ENCODE results near the gene ACSF3. TPM values are rescaled to one million over a fixed set of nuclear protein-coding genes. Genes with fewer than 3 reads are reported as not detected.

Gene ACSF3
- total and polyA plus RNA-seq, 4 donors: 15.3 to 27.3 (median 18.8) TPM

DNA sequence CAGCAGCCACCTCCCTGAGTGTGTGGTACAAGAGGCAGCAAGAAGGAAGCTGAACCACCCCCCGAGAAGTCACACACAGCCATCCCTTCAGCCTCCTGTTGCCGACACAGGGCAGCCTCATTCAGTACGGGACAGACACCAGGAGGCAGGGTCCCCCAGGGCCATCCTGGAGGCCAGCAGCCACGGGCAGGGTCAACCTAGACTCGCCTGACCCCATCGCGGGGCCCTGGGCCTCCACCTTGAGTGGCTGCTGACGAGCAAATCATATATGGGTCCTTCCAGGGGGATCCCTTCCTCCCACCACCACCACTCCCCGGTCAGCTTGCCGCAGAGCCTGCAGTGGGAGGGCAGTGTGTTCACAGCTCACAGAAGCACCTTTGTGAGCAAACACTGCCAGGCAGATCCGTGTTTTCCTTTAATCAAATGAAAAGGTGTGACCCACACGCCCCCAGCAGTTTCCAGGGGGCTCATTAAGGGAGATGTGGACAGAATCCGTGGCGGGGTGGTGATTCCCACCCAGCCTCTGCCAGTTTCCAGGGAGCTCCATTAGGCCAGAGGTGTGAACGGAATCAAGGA is 5.6 kb upstream of the ACSF3 start:
- H3K27ac ChIP-seq (ENCODE audit: low read depth in 1 of 2, low read length in 2 of 2): no peak overlapping the region
- WGBS: 66% methylated on average over 15 of the region's 15 CpGs
- no peak overlapping the region for H3K9ac ChIP-seq (ENCODE audit: low read depth in 1 of 2, low read length in 2 of 2)
- no peaks in the 10 kb centered on the region for H3K4me1 ChIP-seq (ENCODE audit: control insufficient read depth in 4 of 4, insufficient read depth in 4 of 4, low read length in 3 of 4)
- H3K36me3 ChIP-seq (ENCODE audit: control insufficient read depth in 4 of 4, insufficient read depth in 3 of 4, low read depth in 1 of 4, low read length in 3 of 4): no peaks in the 10 kb centered on the region
- H3K9me3 ChIP-seq (ENCODE audit: control insufficient read depth in 4 of 4, low read length in 3 of 4): no peaks in the 10 kb centered on the region
- DNase-seq (ENCODE audit: low spot score): no peak
- H3K4me3 ChIP-seq (ENCODE audit: low read depth in 1 of 3, low read length in 3 of 3): no peak overlapping the region
- H3K27me3 ChIP-seq (ENCODE audit: control insufficient read depth in 4 of 4, insufficient read depth in 4 of 4, low read length in 3 of 4): peaks cover 0 to 2% (median 0%) of the 10 kb centered on the region in 4 donors
- TF ChIP-seq FOXA1 (IDR thresholded peaks at IDR 0.05) (no peak), FOXA2 (IDR thresholded peaks at IDR 0.05) (no peak), RXRA (IDR thresholded peaks at IDR 0.05) (no peak), YY1 (IDR thresholded peaks at IDR 0.05) (no peak), HNF4A (conservative IDR thresholded peaks at IDR 0.05) (no peak)
- TF ChIP-seq, protein P1, sequence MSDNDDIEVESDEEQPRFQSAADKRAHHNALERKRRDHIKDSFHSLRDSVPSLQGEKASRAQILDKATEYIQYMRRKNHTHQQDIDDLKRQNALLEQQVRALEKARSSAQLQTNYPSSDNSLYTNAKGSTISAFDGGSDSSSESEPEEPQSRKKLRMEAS (IDR thresholded peaks at IDR 0.05): no peak

DNA sequence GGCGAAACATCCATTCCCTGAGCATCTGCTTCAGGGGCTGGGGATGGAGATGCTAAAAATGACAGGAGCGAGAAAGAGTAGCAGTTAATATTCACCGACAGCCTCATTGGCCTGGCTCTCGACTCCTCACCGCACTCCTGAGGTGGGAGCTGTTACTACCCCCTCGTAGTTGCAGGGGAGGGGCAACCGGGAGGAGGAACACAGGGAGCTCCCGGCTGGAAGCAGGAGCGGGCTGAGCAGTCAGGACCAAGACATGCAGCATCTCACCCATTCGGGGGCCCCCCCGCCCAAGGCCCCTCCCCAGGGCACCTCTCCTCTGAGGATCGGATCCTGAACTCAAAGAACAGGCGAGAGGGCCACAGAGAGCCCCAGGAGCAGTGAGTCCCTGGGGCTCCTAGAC is 4.5 kb upstream of the ACSF3 start:
- Histone ChIP-seq H3K9ac (ENCODE audit: low read depth in 1 of 2, low read length in 2 of 2) (no peak overlapping the region), H3K36me3 (ENCODE audit: control insufficient read depth in 4 of 4, insufficient read depth in 3 of 4, low read depth in 1 of 4, low read length in 3 of 4) (no peaks in the 10 kb centered on the region), H3K4me1 (ENCODE audit: control insufficient read depth in 4 of 4, insufficient read depth in 4 of 4, low read length in 3 of 4) (peaks cover 0 to under 1% (median under 1%) of the 10 kb centered on the region in 4 donors), H3K27ac (ENCODE audit: low read depth in 1 of 2, low read length in 2 of 2) (no peak overlapping the region), H3K4me3 (ENCODE audit: low read depth in 1 of 3, low read length in 3 of 3) (no peak overlapping the region), H3K9me3 (ENCODE audit: control insufficient read depth in 4 of 4, low read length in 3 of 4) (no peaks in the 10 kb centered on the region), H3K27me3 (ENCODE audit: control insufficient read depth in 4 of 4, insufficient read depth in 4 of 4, low read length in 3 of 4) (peaks cover 0 to 2% (median 0%) of the 10 kb centered on the region in 4 donors)
- DNase-seq (ENCODE audit: low spot score): no peak
- 33% methylated on average over 13 of the region's 13 CpGs for WGBS
- TF ChIP-seq TAF1 (conservative IDR thresholded peaks at IDR 0.05) (no peak), EGR1 (IDR thresholded peaks at IDR 0.05; ENCODE audit: low read depth in 2 of 2) (no peak), RAD21 (IDR thresholded peaks at IDR 0.05) (no peak), JUND (IDR thresholded peaks at IDR 0.05) (no peak), NR2F2 (IDR thresholded peaks at IDR 0.05) (no peak), FOXA1 (IDR thresholded peaks at IDR 0.05) (no peak), GABPA (IDR thresholded peaks at IDR 0.05 in 1 of 2, conservative IDR thresholded peaks at IDR 0.05 in 1 of 2) (no peak), FOXA2 (IDR thresholded peaks at IDR 0.05) (no peak), HNF4G (IDR thresholded peaks at IDR 0.05) (no peak)
- TF ChIP-seq, protein P2, sequence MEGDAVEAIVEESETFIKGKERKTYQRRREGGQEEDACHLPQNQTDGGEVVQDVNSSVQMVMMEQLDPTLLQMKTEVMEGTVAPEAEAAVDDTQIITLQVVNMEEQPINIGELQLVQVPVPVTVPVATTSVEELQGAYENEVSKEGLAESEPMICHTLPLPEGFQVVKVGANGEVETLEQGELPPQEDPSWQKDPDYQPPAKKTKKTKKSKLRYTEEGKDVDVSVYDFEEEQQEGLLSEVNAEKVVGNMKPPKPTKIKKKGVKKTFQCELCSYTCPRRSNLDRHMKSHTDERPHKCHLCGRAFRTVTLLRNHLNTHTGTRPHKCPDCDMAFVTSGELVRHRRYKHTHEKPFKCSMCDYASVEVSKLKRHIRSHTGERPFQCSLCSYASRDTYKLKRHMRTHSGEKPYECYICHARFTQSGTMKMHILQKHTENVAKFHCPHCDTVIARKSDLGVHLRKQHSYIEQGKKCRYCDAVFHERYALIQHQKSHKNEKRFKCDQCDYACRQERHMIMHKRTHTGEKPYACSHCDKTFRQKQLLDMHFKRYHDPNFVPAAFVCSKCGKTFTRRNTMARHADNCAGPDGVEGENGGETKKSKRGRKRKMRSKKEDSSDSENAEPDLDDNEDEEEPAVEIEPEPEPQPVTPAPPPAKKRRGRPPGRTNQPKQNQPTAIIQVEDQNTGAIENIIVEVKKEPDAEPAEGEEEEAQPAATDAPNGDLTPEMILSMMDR (IDR thresholded peaks at IDR 0.05; ENCODE audit: low read depth, low read length, missing input control): no peak
- TF ChIP-seq, protein P1 (IDR thresholded peaks at IDR 0.05): no peak
- TF ChIP-seq, protein P3, sequence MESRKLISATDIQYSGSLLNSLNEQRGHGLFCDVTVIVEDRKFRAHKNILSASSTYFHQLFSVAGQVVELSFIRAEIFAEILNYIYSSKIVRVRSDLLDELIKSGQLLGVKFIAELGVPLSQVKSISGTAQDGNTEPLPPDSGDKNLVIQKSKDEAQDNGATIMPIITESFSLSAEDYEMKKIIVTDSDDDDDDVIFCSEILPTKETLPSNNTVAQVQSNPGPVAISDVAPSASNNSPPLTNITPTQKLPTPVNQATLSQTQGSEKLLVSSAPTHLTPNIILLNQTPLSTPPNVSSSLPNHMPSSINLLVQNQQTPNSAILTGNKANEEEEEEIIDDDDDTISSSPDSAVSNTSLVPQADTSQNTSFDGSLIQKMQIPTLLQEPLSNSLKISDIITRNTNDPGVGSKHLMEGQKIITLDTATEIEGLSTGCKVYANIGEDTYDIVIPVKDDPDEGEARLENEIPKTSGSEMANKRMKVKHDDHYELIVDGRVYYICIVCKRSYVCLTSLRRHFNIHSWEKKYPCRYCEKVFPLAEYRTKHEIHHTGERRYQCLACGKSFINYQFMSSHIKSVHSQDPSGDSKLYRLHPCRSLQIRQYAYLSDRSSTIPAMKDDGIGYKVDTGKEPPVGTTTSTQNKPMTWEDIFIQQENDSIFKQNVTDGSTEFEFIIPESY (IDR thresholded peaks at IDR 0.05): no peak
- TF ChIP-seq, protein P4, sequence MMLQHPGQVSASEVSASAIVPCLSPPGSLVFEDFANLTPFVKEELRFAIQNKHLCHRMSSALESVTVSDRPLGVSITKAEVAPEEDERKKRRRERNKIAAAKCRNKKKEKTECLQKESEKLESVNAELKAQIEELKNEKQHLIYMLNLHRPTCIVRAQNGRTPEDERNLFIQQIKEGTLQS (IDR thresholded peaks at IDR 0.05): no peak
